A549 (cell line): ENCODE results near the gene SF1. TPM values are rescaled to one million over a fixed set of nuclear protein-coding genes. Genes with fewer than 3 reads are reported as not detected.

Experiments
- ATAC-seq, 2 experiments: fragments of 200-7000 bp in 1 of 2; fragments of >200 bp in 1 of 2; cut with Nextera tagmentation in 1 of 2; cut with Tn5 transposase in 1 of 2; 3 replicates each; pipeline versions ENCODE4 v1.8.0 to v1.9.1; 2018 to 2020; ENCODE audit warnings: mild to moderate bottlenecking in 1 of 2, moderate library complexity in 1 of 2
- CTCF ChIA-PET: fragments of 300-600 bp; sonication (Branson Sonifier 250); formaldehyde crosslinking; extraction: SDS; loops from one replicate; lab custom pipeline; 2021; ENCODE audit warnings: antibody characterized with exemption, inconsistent platforms; lab: Yijun Ruan, JAX
- POLR2A ChIA-PET: fragments of 350-600 bp; formaldehyde crosslinking; extraction: SDS; loops from one replicate; lab custom pipeline; 2021; ENCODE audit warnings: antibody characterized with exemption, inconsistent platforms; lab: Yijun Ruan, JAX
- DNase-seq, 2 experiments: peaks; one replicate each; pipeline versions ENCODE4 v3.0.0 to v3.0.0-alpha.2; 2011 to 2016; ENCODE audit warnings: low read depth in 1 of 2, low spot score in 1 of 2
- FAIRE-seq: peaks from 2 replicates; lab custom pipeline; 2011; peaks lifted over from hg19 to GRCh38; lab: Jason Lieb, UNC
- H3K27ac ChIP-seq, 2 experiments: fragments of >200 bp; sonication (Bioruptor Twin); formaldehyde crosslinking; 3 replicates each; pipeline ENCODE4 v1.5.1; 2016 to 2017
- H3K4me1 ChIP-seq: fragments of >200 bp; sonication (Bioruptor Twin); formaldehyde crosslinking; 3 replicates; pipeline ENCODE4 v1.6.1; 2016
- H3K4me2 ChIP-seq: fragments of >200 bp; sonication (Bioruptor Twin); formaldehyde crosslinking; 3 replicates; pipeline ENCODE4 v1.6.1; 2016
- H3K4me3 ChIP-seq: fragments of >200 bp; sonication (Bioruptor Twin); formaldehyde crosslinking; 3 replicates; pipeline ENCODE4 v1.5.1; 2016
- H3K9me3 ChIP-seq: fragments of >200 bp; sonication (Bioruptor Twin); formaldehyde crosslinking; 3 replicates; pipeline ENCODE4 v1.6.1; 2016
- ATOH8 ChIP-seq: fragments of 250-450 bp; sonication (Bioruptor Pico); IDR thresholded peaks from 2 replicates; pipeline ENCODE4 v1.5.0; 2020; ENCODE audit warnings: low read depth, mild to moderate bottlenecking, moderate library complexity
- CHD4 ChIP-seq: fragments of 200-600 bp; sonication (generic); IDR thresholded peaks from 2 replicates; pipeline ENCODE4 v1.6.1; 2016; ENCODE audit warnings: antibody characterized with exemption, mild to moderate bottlenecking, borderline replicate concordance
- E2F6 ChIP-seq: IDR thresholded peaks from 2 replicates; pipeline ENCODE4 v1.6.1; 2012; ENCODE audit warnings: low read depth, borderline replicate concordance
- EHF ChIP-seq: fragments of 250-450 bp; sonication (Bioruptor Pico); IDR thresholded peaks from 2 replicates; pipeline ENCODE4 v1.5.0; 2020; ENCODE audit warnings: mild to moderate bottlenecking
- ELK1 ChIP-seq: fragments of 150-350 bp; IDR thresholded peaks from 2 replicates; pipeline ENCODE4 v1.6.1; 2014; ENCODE audit warnings: low read depth, mild to moderate bottlenecking, low read length
- EP300 ChIP-seq, 2 experiments: fragments of >200 bp; sonication (Bioruptor Twin); formaldehyde crosslinking; IDR thresholded peaks; 2 replicates in 1 of 2; 3 replicates in 1 of 2; pipeline ENCODE4 v1.6.1; 2016 to 2017
- ESRRA ChIP-seq: fragments of 150-350 bp; IDR thresholded peaks from 2 replicates; pipeline ENCODE4 v1.6.1; 2014; ENCODE audit warnings: mild to moderate bottlenecking, low read length, borderline replicate concordance
- FOSB ChIP-seq: fragments of 250-450 bp; sonication (Bioruptor Pico); IDR thresholded peaks from 2 replicates; pipeline ENCODE4 v1.5.0; 2020; ENCODE audit warnings: mild to moderate bottlenecking, moderate library complexity
- HES2 ChIP-seq: fragments of >200 bp; sonication (Bioruptor Twin); formaldehyde crosslinking; IDR thresholded peaks from 2 replicates; pipeline ENCODE4 v1.6.1; 2016
- HOXA7 ChIP-seq: fragments of 250-450 bp; sonication (Bioruptor Pico); IDR thresholded peaks from 2 replicates; pipeline ENCODE4 v1.5.0; 2020; ENCODE audit warnings: mild to moderate bottlenecking, moderate library complexity
- HOXB13 ChIP-seq: fragments of 250-450 bp; sonication (Bioruptor Pico); IDR thresholded peaks from 2 replicates; pipeline ENCODE4 v1.5.0; 2020; ENCODE audit warnings: low read depth, mild to moderate bottlenecking, moderate library complexity
- JUN ChIP-seq, 2 experiments: fragments of >200 bp; sonication (Bioruptor Twin); formaldehyde crosslinking; IDR thresholded peaks; 2 replicates in 1 of 2; 3 replicates in 1 of 2; pipeline ENCODE4 v1.6.1; 2016 to 2017
- KDM1A ChIP-seq: fragments of 200-600 bp; sonication (generic); IDR thresholded peaks from 2 replicates; pipeline ENCODE4 v1.6.1; 2016; ENCODE audit warnings: low read depth, mild to moderate bottlenecking
- KDM5A ChIP-seq: fragments of 200-600 bp; sonication (generic); IDR thresholded peaks from 2 replicates; pipeline ENCODE4 v1.6.1; 2016; ENCODE audit warnings: antibody characterized with exemption, mild to moderate bottlenecking
- NFE2L2 ChIP-seq: fragments of 150-350 bp; conservative IDR thresholded peaks from 2 replicates; pipeline ENCODE4 v1.6.1; 2014; ENCODE audit warnings: low read length
- NR3C1 ChIP-seq: fragments of >200 bp; sonication (Bioruptor Twin); formaldehyde crosslinking; IDR thresholded peaks from 3 replicates; pipeline ENCODE4 v1.6.1; 2017
- PBX3 ChIP-seq: IDR thresholded peaks from 2 replicates; pipeline ENCODE4 v1.6.1; 2012
- POLR2A ChIP-seq: IDR thresholded peaks from 2 replicates; pipeline ENCODE4 v1.6.1; 2012; ENCODE audit warnings: mild to moderate bottlenecking, low read length
- RFX5 ChIP-seq: fragments of 450-650 bp; IDR thresholded peaks from 2 replicates; pipeline ENCODE4 v1.7.1; 2014; ENCODE audit warnings: antibody characterized with exemption, mild to moderate bottlenecking, moderate library complexity
- SMC3 ChIP-seq: fragments of >200 bp; sonication (Bioruptor Twin); formaldehyde crosslinking; IDR thresholded peaks from 3 replicates; pipeline ENCODE4 v1.6.1; 2018; ENCODE audit warnings: inconsistent platforms
- SREBF2 ChIP-seq: fragments of 450-650 bp; IDR thresholded peaks from 2 replicates; pipeline ENCODE4 v1.6.1; 2014; ENCODE audit warnings: mild to moderate bottlenecking, moderate library complexity
- TFCP2L1 ChIP-seq: fragments of 250-450 bp; sonication (Bioruptor Pico); IDR thresholded peaks from 2 replicates; pipeline ENCODE4 v1.5.0; 2021; ENCODE audit warnings: mild to moderate bottlenecking
- TP53 ChIP-seq: fragments of 250-450 bp; sonication (Bioruptor Pico); IDR thresholded peaks from 2 replicates; pipeline ENCODE4 v1.5.0; 2021; ENCODE audit warnings: mild to moderate bottlenecking, moderate library complexity
- ZC3H11A ChIP-seq: fragments of 450-650 bp; IDR thresholded peaks from 2 replicates; pipeline ENCODE4 v1.6.1; 2014; ENCODE audit warnings: antibody characterized with exemption, mild to moderate bottlenecking
- ZFP36 ChIP-seq: fragments of 450-650 bp; IDR thresholded peaks from 2 replicates; pipeline ENCODE4 v1.6.1; 2014; ENCODE audit warnings: borderline replicate concordance; ENCODE audit not compliant: partially characterized antibody
- ZSCAN20 ChIP-seq: fragments of 250-450 bp; sonication (Bioruptor Pico); IDR thresholded peaks from 2 replicates; pipeline ENCODE4 v1.8.0; 2022; ENCODE audit warnings: mild to moderate bottlenecking, moderate library complexity
- WGBS: methylation state at CpG from one replicate; pipeline ENCODE4 v1.1.6; 2017; ENCODE audit errors: missing lambda C conversion rate; 5-methylcytosine and 5-hydroxymethylcytosine counted together
- polyA plus RNA-seq, 4 experiments: library from polyadenylated mRNA; depleted of rRNA in 3 of 4; stranded (reverse); fragments of >200 nt; fragmentation: RNase III in 1 of 4; extraction: RNeasy Plus Mini Kit Qiagen cat#74134 plus additional on column Dnase treatment in 1 of 4; gene quantifications; 2 replicates in 3 of 4; 3 replicates in 1 of 4; pipeline ENCODE4 v1.2.3, GENCODE V29; 2011 to 2017

The SF1 gene
- polyA plus RNA-seq, 2 of the 4 experiments (the other 2 are of a cell fraction) = 104 to 310 TPM

GRCh38 chr11:64754124-64754918 lies 24.0 kb downstream of the SF1 start:
- TF ChIP-seq E2F6 = no peak
- no peak for TF ChIP-seq ESRRA
- no peak for TF ChIP-seq ZFP36
- no peak for TF ChIP-seq ATOH8
- TF ChIP-seq JUN (IDR thresholded peaks at IDR 0.05) = no peak
- TF ChIP-seq, all 56 proteins: peak for 0
- Histone ChIP-seq H3K9me3 (no peaks in the 10 kb centered on the region), H3K27ac (no peak overlapping the region), H3K4me1 (no peaks in the 10 kb centered on the region), H3K4me2 (no peak overlapping the region), H3K4me3 (no peak overlapping the region)
- CTCF ChIA-PET = interaction anchor here (0.6 to 13.0 kb wide), 5 partner anchors 12 to 444 kb away, joined by 3 to 104 read pairs (median 4); partner anchors contain the start of gene RASGRP2
- DNase-seq (no peak), ATAC-seq (no peak), FAIRE-seq (no peak)
- 84% methylated on average over 22 of the region's 26 CpGs for WGBS
- POLR2A ChIA-PET = interaction anchor here (0.6 kb wide), 1 partner anchor 24 kb away, joined by 3 read pairs; the partner anchor contains the start of gene SF1

- CTCF ChIA-PET = interaction anchor here (2.3 to 13.0 kb wide), 2 partner anchors 12 to 14 kb away, joined by 12 to 104 read pairs; partner anchors contain the start of gene RASGRP2
- DNase-seq = no peak
- POLR2A ChIA-PET = no interaction called here
- FAIRE-seq = no peak
- 92% methylated on average over 36 of the region's 43 CpGs for WGBS
- Histone ChIP-seq H3K9me3 (no peaks in the 10 kb centered on the region), H3K4me3 (no peak overlapping the region), H3K4me2 (no peak overlapping the region), H3K27ac (no peak overlapping the region), H3K4me1 (no peaks in the 10 kb centered on the region)
- no peak for ATAC-seq
- TF ChIP-seq HES2 (no peak), SMC3 (no peak), EHF (no peak), TP53 (no peak), FOSB (CRISPR knock-in tag) (no peak), PBX3 (no peak), ZC3H11A (no peak), POLR2A (no peak), JUN (IDR thresholded peaks at IDR 0.05) (no peak)
Observed at GRCh38 chr11:64753380-64754123, 24.8 kb downstream of the SF1 start.

- Histone ChIP-seq H3K4me1 (no peaks in the 10 kb centered on the region), H3K4me3 (no peak overlapping the region), H3K27ac (no peak overlapping the region), H3K9me3 (no peaks in the 10 kb centered on the region), H3K4me2 (no peak overlapping the region)
- 87% methylated on average over 3 of the region's 7 CpGs for WGBS
- ChIA-PET CTCF (interaction anchor here (1.3 to 13.0 kb wide), 4 partner anchors 8 to 15 kb away, joined by 3 to 104 read pairs (median 16); partner anchors contain the start of genes PYGM and RASGRP2), POLR2A (no interaction called here)
- TF ChIP-seq HOXA7 (no peak), ELK1 (no peak), SREBF2 (no peak), KDM1A (no peak), RFX5 (no peak), POLR2A (no peak), NR3C1 (no peak), FOSB (CRISPR knock-in tag) (no peak), ZSCAN20 (CRISPR knock-in tag) (no peak), HOXB13 (CRISPR knock-in tag) (no peak), SMC3 (no peak), EHF (no peak), ATOH8 (no peak), CHD4 (no peak), TFCP2L1 (CRISPR knock-in tag) (no peak), NFE2L2 (no peak), EP300 (IDR thresholded peaks at IDR 0.05) (no peak), KDM5A (no peak)
- FAIRE-seq (no peak), DNase-seq (no peak), ATAC-seq (no peak)
Observed at GRCh38 chr11:64753019-64753379, 25.3 kb downstream of the SF1 start.
